Measurements from ENCODE around the gene CAP2. TPM values are rescaled to one million over a fixed set of nuclear protein-coding genes. Genes with fewer than 3 reads are reported as not detected.

Gene CAP2
- total RNA-seq, 1 experiment from 2014 or later, result 37.0 TPM

- ChIA-PET CTCF (interaction anchor here (0.6 to 0.8 kb wide), 4 partner anchors 88 to 424 kb away, joined by 3 to 9 read pairs (median 4); no protein-coding TSS in a partner anchor), POLR2A (interaction anchor here (0.6 to 0.7 kb wide), 2 partner anchors 11 to 314 kb away, joined by 4 to 6 read pairs; no protein-coding TSS in a partner anchor)
- TF ChIP-seq SIN3A (IDR thresholded peaks at IDR 0.05; ENCODE audit: borderline replicate concordance, insufficient read depth, low read depth, low read length) (no peak), POLR2AphosphoS5 (IDR thresholded peaks at IDR 0.05; ENCODE audit: low read depth, low read length) (no peak), CTCF (IDR thresholded peaks at IDR 0.05) (no peak), TCF7L2 (IDR thresholded peaks at IDR 0.05; ENCODE audit: low read depth, low read length) (no peak), REST (IDR thresholded peaks at IDR 0.05; ENCODE audit: insufficient read depth in 1 of 2, low read depth in 2 of 2, low read length in 1 of 2) (no peak)
- intact Hi-C loops (cut with micrococcal nuclease; ENCODE audit: unreplicated experiment), result no loop called here
- H3K27me3 ChIP-seq (ENCODE audit: control insufficient read depth, insufficient read depth, low read length), result no peaks in the 10 kb centered on the region
- no peaks in the 10 kb centered on the region for H3K36me3 ChIP-seq (ENCODE audit: control insufficient read depth, insufficient read depth, low read length)
- H3K4me1 ChIP-seq (ENCODE audit: control insufficient read depth, insufficient read depth, low read length), result peaks cover 4% of the 10 kb centered on the region; the same call in 1 of the 2 replicates
- H3K9me3 ChIP-seq (ENCODE audit: control insufficient read depth, insufficient read depth, low read depth, low read length), result no peaks in the 10 kb centered on the region
- peak overlapping the region; percentile 51 for H3K27ac ChIP-seq (ENCODE audit: low read length)
- no peak for DNase-seq (ENCODE audit: low read depth, low spot score)
- in situ Hi-C loops (cut with HindIII; ENCODE audit: low pct_unique_long_range_greater_than_20kb, low sequenced_read_pairs), result no loop called here
- peak overlapping the region; percentile 61 to 75 for H3K4me3 ChIP-seq (ENCODE audit: low read depth in 2 of 2, low read length in 2 of 2)
- no TSS peak for BruUV-seq (replicated peaks)
- ATAC-seq, result peak; percentile 77
Observed at GRCh38 chr6:17600527-17601385, 207.4 kb downstream of the CAP2 start.

GRCh38 chr6:17601386-17601703 is 207.9 kb downstream of the CAP2 start:
- Histone ChIP-seq H3K27ac (ENCODE audit: low read length) (peak overlapping the region; percentile 51), H3K27me3 (ENCODE audit: control insufficient read depth, insufficient read depth, low read length) (no peaks in the 10 kb centered on the region), H3K36me3 (ENCODE audit: control insufficient read depth, insufficient read depth, low read length) (no peaks in the 10 kb centered on the region), H3K9me3 (ENCODE audit: control insufficient read depth, insufficient read depth, low read depth, low read length) (no peaks in the 10 kb centered on the region), H3K4me1 (ENCODE audit: control insufficient read depth, insufficient read depth, low read length) (peaks cover 4% of the 10 kb centered on the region; the same call in 1 of the 2 replicates), H3K4me3 (ENCODE audit: low read depth in 2 of 2, low read length in 2 of 2) (peak overlapping the region; percentile 61 to 75)
- no TSS peak for BruUV-seq (replicated peaks)
- ChIA-PET POLR2A (interaction anchor here (0.5 kb wide), 1 partner anchor 320 kb away, joined by 6 read pairs; the partner anchor contains the start of gene RBM24), CTCF (interaction anchor here (0.8 kb wide), 1 partner anchor 89 kb away, joined by 9 read pairs; no protein-coding TSS in a partner anchor)
- DNase-seq (ENCODE audit: low read depth, low spot score) (no peak), ATAC-seq (no peak)
- intact Hi-C loops (cut with micrococcal nuclease; ENCODE audit: unreplicated experiment), result no loop called here
- in situ Hi-C loops (cut with HindIII; ENCODE audit: low pct_unique_long_range_greater_than_20kb, low sequenced_read_pairs), result no loop called here
- no peak for TF ChIP-seq CTCF (IDR thresholded peaks at IDR 0.05)
- no peak for TF ChIP-seq POLR2AphosphoS5 (IDR thresholded peaks at IDR 0.05; ENCODE audit: low read depth, low read length)
- no peak for TF ChIP-seq TCF7L2 (IDR thresholded peaks at IDR 0.05; ENCODE audit: low read depth, low read length)
- TF ChIP-seq REST (IDR thresholded peaks at IDR 0.05; ENCODE audit: insufficient read depth in 1 of 2, low read depth in 2 of 2, low read length in 1 of 2), result no peak
- no peak for TF ChIP-seq SIN3A (IDR thresholded peaks at IDR 0.05; ENCODE audit: borderline replicate concordance, insufficient read depth, low read depth, low read length)
